Astrocyte of the spinal cord (primary cell): ENCODE results near the gene HIPK2.
A peak's percentile ranks its signal among the peaks of the same experiment; 100 is the strongest.

Experiments
- DNase-seq: peaks from one replicate; pipeline ENCODE4 v3.0.0; 2011; ENCODE audit warnings: low read depth, low spot score
- H3K4me3 ChIP-seq: 2 replicates; pipeline ENCODE4 v1.5.1; 2011; ENCODE audit warnings: low read depth, mild to moderate bottlenecking, low read length, moderate library complexity
- CTCF ChIP-seq: IDR thresholded peaks from 2 replicates; pipeline ENCODE4 v1.5.1; 2012; ENCODE audit warnings: low read depth, mild to moderate bottlenecking, low read length, inconsistent platforms
- in situ Hi-C: cut with HindIII; loops from 2 replicates; pipeline ENCODE4 v1.10.0; 2017; ENCODE audit warnings: low sequenced_read_pairs

The HIPK2 gene

GRCh38 chr7:139758388-139758787 is 19.4 kb downstream of the HIPK2 start:
- in situ Hi-C loops = no loop called here
- no peak for TF ChIP-seq CTCF
- no peak for DNase-seq
- no peak overlapping the region for H3K4me3 ChIP-seq

- no peak for DNase-seq
- TF ChIP-seq CTCF = no peak
- in situ Hi-C loops = no loop called here
- no peak overlapping the region for H3K4me3 ChIP-seq
Observed at GRCh38 chr7:139757968-139758367, 19.8 kb downstream of the HIPK2 start.

GRCh38 chr7:139753693-139754111 is 24.1 kb downstream of the HIPK2 start:
- TF ChIP-seq CTCF = no peak
- H3K4me3 ChIP-seq = no peak overlapping the region
- in situ Hi-C loops = no loop called here
- no peak for DNase-seq

GRCh38 chr7:139753081-139753692 is 24.6 kb downstream of the HIPK2 start:
- in situ Hi-C loops = no loop called here
- no peak overlapping the region for H3K4me3 ChIP-seq
- TF ChIP-seq CTCF = peak; percentile 19
- no peak for DNase-seq

GRCh38 chr7:139752604-139753003 is 25.2 kb downstream of the HIPK2 start:
- H3K4me3 ChIP-seq = no peak overlapping the region
- in situ Hi-C loops = no loop called here
- no peak for DNase-seq
- TF ChIP-seq CTCF = no peak

GRCh38 chr7:139752148-139752547 is 25.6 kb downstream of the HIPK2 start:
- DNase-seq = no peak
- no peak overlapping the region for H3K4me3 ChIP-seq
- in situ Hi-C loops = no loop called here
- no peak for TF ChIP-seq CTCF
